GM18507 (cell line): ENCODE data around the gene SLC8A3.
A peak's percentile ranks its signal among the peaks of the same experiment; 100 is the strongest.

Experiments
- DNase-seq: peaks from one replicate; pipeline ENCODE4 v3.0.0; 2011; ENCODE audit warnings: low read depth; ENCODE audit not compliant: insufficient read length; ENCODE audit errors: extremely low spot score
- FAIRE-seq: peaks from 2 replicates; lab custom pipeline; 2011; peaks lifted over from hg19 to GRCh38; lab: Jason Lieb, UNC

SLC8A3 gene

DNA sequence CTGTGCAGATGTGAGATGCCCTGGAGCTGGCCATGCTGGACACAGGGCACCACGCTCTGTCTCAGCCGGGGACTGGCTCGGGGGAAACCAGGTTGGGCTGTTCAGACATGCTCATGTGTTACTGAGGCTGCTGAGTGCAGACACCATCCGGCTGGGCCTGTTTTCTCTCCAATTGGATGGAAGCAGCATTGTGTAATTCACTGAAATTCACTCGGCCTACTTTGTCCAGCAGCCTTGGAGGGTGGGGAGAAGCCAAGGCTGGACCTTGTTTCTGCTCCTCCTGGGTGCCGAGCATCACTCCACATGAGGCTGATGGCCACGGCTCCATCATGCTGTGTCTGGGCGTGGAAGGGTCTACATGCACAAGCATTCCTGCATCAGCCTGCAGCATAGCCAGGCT lies 178.8 kb downstream of the SLC8A3 start:
- DNase-seq (no peak), FAIRE-seq (no peak)

GRCh38 chr14:70008284-70009262 lies 180.2 kb downstream of the SLC8A3 start:
- FAIRE-seq (peak; percentile 67), DNase-seq (no peak)

GRCh38 chr14:70006699-70007098 lies 182.1 kb downstream of the SLC8A3 start:
- DNase-seq (no peak), FAIRE-seq (peak; percentile 52)

GRCh38 chr14:70005281-70005805 lies 183.4 kb downstream of the SLC8A3 start:
- DNase-seq (no peak), FAIRE-seq (no peak)

DNA sequence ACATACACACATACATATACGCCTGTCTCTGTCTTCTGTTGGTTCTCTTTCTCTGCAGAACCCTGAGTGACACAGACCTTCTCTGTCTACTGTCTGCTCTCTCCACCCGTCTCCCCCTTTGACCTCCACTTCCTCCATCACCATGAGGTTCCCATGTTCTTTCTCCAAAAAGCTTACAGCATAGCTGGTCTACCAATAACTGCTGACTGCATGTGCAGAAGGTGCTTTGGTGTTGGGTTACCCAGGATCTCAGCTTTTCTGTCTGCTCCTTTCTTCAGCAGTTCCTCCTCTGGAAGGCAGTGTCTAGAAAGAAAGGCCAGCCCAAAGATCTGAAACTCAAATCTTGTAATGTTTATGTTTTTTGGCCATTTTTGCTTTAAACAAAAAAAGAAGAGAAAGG lies 184.0 kb downstream of the SLC8A3 start:
- FAIRE-seq (no peak), DNase-seq (no peak)

GRCh38 chr14:70002589-70003346 lies 186.0 kb downstream of the SLC8A3 start:
- FAIRE-seq (no peak), DNase-seq (no peak)

- no peak for DNase-seq
- FAIRE-seq: peak; percentile 66
Observed at GRCh38 chr14:70000601-70001000, 188.2 kb downstream of the SLC8A3 start.

- no peak for FAIRE-seq
Observed at GRCh38 chr14:69999261-69999674, 189.5 kb downstream of the SLC8A3 start.

GRCh38 chr14:69997849-69998248 lies 190.9 kb downstream of the SLC8A3 start:
- DNase-seq (no peak), FAIRE-seq (no peak)

More at GRCh38 chr14:69999261-69999674, 189.5 kb downstream of the SLC8A3 start:
- DNase-seq: no peak

DNA sequence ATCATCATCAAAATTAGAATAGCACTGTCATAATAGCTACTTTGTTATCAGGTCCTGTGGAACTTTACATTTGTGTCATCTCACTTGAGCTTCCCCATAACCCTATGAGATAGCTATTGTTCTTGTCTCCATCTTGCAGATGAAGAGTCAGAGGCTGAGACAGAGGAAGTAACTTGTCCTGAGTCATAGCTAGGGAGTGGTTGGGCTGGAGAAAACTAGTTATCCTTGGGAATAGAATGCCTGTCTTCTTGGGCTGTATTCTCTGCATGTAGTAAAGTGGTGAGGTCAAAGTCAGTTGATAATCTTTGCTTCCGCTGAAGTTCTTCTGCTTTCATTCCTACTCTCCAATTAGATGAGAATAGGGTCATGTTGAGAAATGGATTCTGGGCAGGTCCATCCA lies 192.5 kb downstream of the SLC8A3 start:
- no peak for FAIRE-seq
- DNase-seq: no peak
